Myocyte (in vitro differentiated cells): ENCODE results near the gene BARHL1. TPM values are rescaled to one million over a fixed set of nuclear protein-coding genes. Genes with fewer than 3 reads are reported as not detected.
"Not testable (repeated sequence)": the region's sequence is repeated elsewhere in the genome, so short reads cannot be mapped to it uniquely, and the experiment has no call there.

Experiments
- DNase-seq: peaks from one replicate; pipeline ENCODE4 v3.0.0-alpha.2; 2012; ENCODE audit warnings: low read depth
- total RNA-seq: library from RNA; depleted of rRNA; stranded (reverse); fragments of >200 nt; gene quantifications from 2 replicates; pipeline ENCODE4 v1.2.3, GENCODE V29; 2014

The BARHL1 gene
- total RNA-seq, 1 donor from 2014 or later, result not detected

- no peak for DNase-seq
These were observed 26.2 kb upstream of the BARHL1 start for GRCh38 chr9:132556235-132556634.

GRCh38 chr9:132556714-132557113 is 25.7 kb upstream of the BARHL1 start:
- DNase-seq, result no peak

GRCh38 chr9:132557159-132557558 is 25.2 kb upstream of the BARHL1 start:
- no peak for DNase-seq

GRCh38 chr9:132559711-132560110 is 22.7 kb upstream of the BARHL1 start:
- no peak for DNase-seq

- DNase-seq, result no peak
These were observed 21.7 kb upstream of the BARHL1 start for GRCh38 chr9:132560616-132561202.

GRCh38 chr9:132562306-132562573 is 20.2 kb upstream of the BARHL1 start:
- no peak for DNase-seq

- no peak for DNase-seq
These were observed 17.9 kb upstream of the BARHL1 start for GRCh38 chr9:132564526-132564925.

GRCh38 chr9:132568787-132569186 is 13.6 kb upstream of the BARHL1 start:
- not testable (repeated sequence) for DNase-seq

- no peak for DNase-seq
These were observed 10.4 kb upstream of the BARHL1 start for GRCh38 chr9:132571806-132572600.

- DNase-seq, result no peak
These were observed 9.5 kb upstream of the BARHL1 start for GRCh38 chr9:132572921-132573320.

GRCh38 chr9:132575005-132575609 is 7.3 kb upstream of the BARHL1 start:
- peak; percentile 70 for DNase-seq

GRCh38 chr9:132575811-132576210 is 6.6 kb upstream of the BARHL1 start:
- DNase-seq, result no peak

GRCh38 chr9:132577119-132577518 is 5.3 kb upstream of the BARHL1 start:
- no peak for DNase-seq

- no peak for DNase-seq
These were observed 4.0 kb upstream of the BARHL1 start for GRCh38 chr9:132578367-132578932.

GRCh38 chr9:132579427-132579798 is 3.0 kb upstream of the BARHL1 start:
- DNase-seq, result no peak

- no peak for DNase-seq
These were observed 579 bp downstream of the BARHL1 start for GRCh38 chr9:132582786-132583583.

GRCh38 chr9:132583584-132584304 is 1.3 kb downstream of the BARHL1 start:
- DNase-seq, result no peak

GRCh38 chr9:132584601-132585560 is 2.5 kb downstream of the BARHL1 start:
- no peak for DNase-seq

- DNase-seq, result no peak
These were observed 3.8 kb downstream of the BARHL1 start for GRCh38 chr9:132585954-132586829.
